Measurements from ENCODE around the gene SHC2.

DNA sequence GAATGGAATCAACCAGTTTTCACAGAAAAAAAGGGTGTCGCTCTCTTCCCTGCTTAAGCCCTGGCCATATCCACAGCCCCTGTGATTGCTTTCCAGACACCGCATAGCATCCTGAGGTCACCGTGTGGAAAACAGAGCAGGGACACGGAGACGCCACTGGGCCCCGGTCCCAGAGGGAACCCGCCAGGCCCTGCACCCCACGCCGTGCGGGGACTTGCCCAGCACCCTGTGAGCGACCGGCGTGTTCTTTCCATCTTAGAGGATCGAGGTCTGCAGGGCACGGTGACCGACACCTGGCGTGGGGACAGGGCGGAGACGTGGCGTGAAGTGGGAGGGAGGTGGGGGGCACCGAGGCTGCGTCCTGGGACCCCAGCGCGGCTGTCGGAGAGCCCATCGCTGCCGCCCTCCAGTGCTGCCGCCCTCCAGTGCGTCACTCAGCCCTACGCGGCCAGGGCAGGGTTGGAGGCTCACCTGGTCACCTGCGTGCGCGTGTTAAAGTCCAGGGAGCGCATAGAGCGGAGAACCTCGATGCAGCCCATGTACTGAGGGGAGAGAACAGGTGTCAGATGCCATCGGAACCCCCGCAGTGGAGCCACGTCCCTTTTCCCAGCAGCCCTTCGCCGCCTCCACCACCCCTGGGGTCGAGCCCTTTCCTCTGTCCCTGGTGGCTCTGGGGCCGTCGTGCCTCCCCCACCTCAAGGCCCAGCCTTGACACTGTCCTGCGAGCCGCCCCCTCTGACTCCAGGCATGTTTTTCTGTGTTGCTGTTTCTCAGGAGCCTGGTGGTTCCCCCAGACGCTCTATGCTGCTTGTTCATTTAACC, 20.2 kb downstream of the SHC2 start:
- TF ChIP-seq EZH2 (IDR thresholded peaks at IDR 0.05) (no peak), FOXP2 (optimal IDR thresholded peaks at IDR 0.05; ENCODE audit: control extremely low read depth, extremely low read length, insufficient read depth) (no peak), POLR2AphosphoS5 (IDR thresholded peaks at IDR 0.05; ENCODE audit: borderline replicate concordance, low read depth, low read length) (no peak)

Measured in SK-N-MC (cell line).